Measurements from ENCODE around the gene PRR7.
"Not testable (repeated sequence)": the region's sequence is repeated elsewhere in the genome, so short reads cannot be mapped to it uniquely, and the experiment has no call there.

PRR7 gene

GRCh38 chr5:177446200-177447065, at the start of gene PRR7:
TSS of gene PRR7 (plus strand) at chr5:177446814. CDS start at chr5:177455068, 8,254 bp downstream.
- DNase-seq, result peak; percentile 78

GRCh38 chr5:177397875-177398390, 48.7 kb upstream of the PRR7 start:
- DNase-seq, result no peak

- no peak for DNase-seq
These were observed 46.4 kb upstream of the PRR7 start, which contains the start of gene PFN3 for GRCh38 chr5:177399997-177400868. TSS of gene PFN3 (minus strand) at chr5:177400661. CDS start at chr5:177400576, 85 bp downstream.

- no peak for DNase-seq
These were observed 44.2 kb upstream of the PRR7 start for GRCh38 chr5:177402271-177403043.

- DNase-seq, result no peak
These were observed 43.4 kb upstream of the PRR7 start for GRCh38 chr5:177403102-177403791.

- peak; percentile 49 for DNase-seq
These were observed 42.6 kb upstream of the PRR7 start for GRCh38 chr5:177403792-177404640.

GRCh38 chr5:177404641-177405179, 41.9 kb upstream of the PRR7 start:
- no peak for DNase-seq

GRCh38 chr5:177405312-177405711, 41.3 kb upstream of the PRR7 start:
- DNase-seq, result no peak

GRCh38 chr5:177405805-177406204, 40.8 kb upstream of the PRR7 start:
- no peak for DNase-seq

GRCh38 chr5:177409043-177409801, 37.4 kb upstream of the PRR7 start, which contains the start of gene F12:
TSS of gene F12 (minus strand) at chr5:177409564. CDS start at chr5:177409527, 37 bp downstream.
- DNase-seq, result no peak

- DNase-seq, result no peak
These were observed 36.0 kb upstream of the PRR7 start for GRCh38 chr5:177410575-177410974.

- DNase-seq, result no peak
These were observed 33.9 kb upstream of the PRR7 start for GRCh38 chr5:177412603-177413233.

- DNase-seq, result no peak
These were observed 32.1 kb upstream of the PRR7 start for GRCh38 chr5:177414481-177414880.

- not testable (repeated sequence) for DNase-seq
These were observed 29.5 kb upstream of the PRR7 start for GRCh38 chr5:177417081-177417480.

GRCh38 chr5:177419046-177419445, 27.6 kb upstream of the PRR7 start:
- no peak for DNase-seq

- DNase-seq, result not testable (repeated sequence)
These were observed 26.1 kb upstream of the PRR7 start for GRCh38 chr5:177420472-177420871.

GRCh38 chr5:177421062-177421798, 25.4 kb upstream of the PRR7 start:
- DNase-seq, result no peak

- no peak for DNase-seq
These were observed 22.9 kb upstream of the PRR7 start for GRCh38 chr5:177423671-177424070.

Measured in midbrain (tissue), 1 donor.